Stomach (tissue), 9 donors: ENCODE results near the gene KDM3B. TPM values are rescaled to one million over a fixed set of nuclear protein-coding genes. Genes with fewer than 3 reads are reported as not detected.

Experiments
- DNase-seq, 2 donors: peaks; one replicate each; pipeline versions ENCODE4 v3.0.0 to v3.0.0-alpha.2; 2013 to 2019
- H3K27ac ChIP-seq, 5 donors: fragments of 200-600 bp in 4 of 5; sonication (generic) in 4 of 5; one replicate each; pipeline ENCODE4 v1.5.1; 2013 to 2019; ENCODE audit warnings: mild to moderate bottlenecking in 1 of 5, moderate library complexity in 1 of 5
- H3K27me3 ChIP-seq, 3 donors: fragments of 200-600 bp; sonication (generic); one replicate each; pipeline ENCODE4 v1.5.1; 2017 to 2019; ENCODE audit warnings: mixed run types in 1 of 3
- H3K36me3 ChIP-seq, 4 donors: fragments of 200-600 bp; sonication (generic); 1 replicate in 3 of 4; 2 replicates in 1 of 4; pipeline ENCODE4 v1.5.1; 2016 to 2019
- H3K4me1 ChIP-seq, 4 donors: fragments of 200-600 bp; sonication (generic); one replicate each; pipeline ENCODE4 v1.5.1; 2016 to 2019
- H3K4me3 ChIP-seq, 4 donors: fragments of 200-600 bp; sonication (generic) in 3 of 4; one replicate each; pipeline ENCODE4 v1.5.1; 2016 to 2019; ENCODE audit warnings: mild to moderate bottlenecking in 1 of 4
- H3K9me3 ChIP-seq, 4 donors: fragments of 200-600 bp; sonication (generic); one replicate each; pipeline ENCODE4 v1.5.1; 2016 to 2019
- CTCF ChIP-seq, 7 experiments: fragments of 450-650 bp in 4 of 7; fragments of 200-600 bp in 3 of 7; sonication (generic) in 3 of 7; IDR thresholded peaks; one replicate each; pipeline ENCODE4 v1.5.1; 2016 to 2019; ENCODE audit warnings: antibody characterized with exemption in 7 of 7, control low read depth in 2 of 7, mild to moderate bottlenecking in 1 of 7
- EP300 ChIP-seq: sonication (generic); formaldehyde crosslinking; IDR thresholded peaks from one replicate; pipeline ENCODE4 v1.6.1; 2017; ENCODE audit warnings: antibody characterized with exemption
- POLR2A ChIP-seq, 4 donors: fragments of 450-650 bp; IDR thresholded peaks; one replicate each; pipeline ENCODE4 v1.6.1; 2016; ENCODE audit warnings: antibody characterized with exemption in 4 of 4, control low read depth in 2 of 4, mild to moderate bottlenecking in 1 of 4, moderate library complexity in 1 of 4
- POLR2AphosphoS5 ChIP-seq, 3 donors: sonication (generic); formaldehyde crosslinking; IDR thresholded peaks; one replicate each; pipeline ENCODE4 v1.6.1; 2016; ENCODE audit warnings: antibody characterized with exemption in 3 of 3
- WGBS, 5 donors: extraction: QIAGEN DNeasy Blood & Tissue Kit in 3 of 5; methylation state at CpG; one replicate each; pipeline versions ENCODE4 v1.1.5 to v1.1.7; 2013 to 2018; 5-methylcytosine and 5-hydroxymethylcytosine counted together
- intact Hi-C: fragments of 100-400 bp; cut with DNase I; formaldehyde crosslinking; loops from one replicate; pipeline ENCODE4 v1.15.1; 2023; ENCODE audit warnings: low total_unique reads
- polyA plus RNA-seq, 3 donors: library from polyadenylated mRNA; stranded (reverse); fragments of 200-250 nt; gene quantifications; one replicate each; pipeline ENCODE4 v1.2.3, GENCODE V29; 2013
- total RNA-seq, 5 donors: library from RNA; depleted of rRNA; stranded (reverse); fragments of >200 nt; gene quantifications; one replicate each; pipeline versions ENCODE4 v1.1.0 to v1.2.3, GENCODE V29; 2014 to 2016
- donor health status: healthy with polysubstance abuse.
- donor health status: Bipolar disorder and iron deficiency.
- donor health status: healthy.

KDM3B gene
- total and polyA plus RNA-seq, 8 donors: 12.6 to 107 (median 51.0) TPM

DNA sequence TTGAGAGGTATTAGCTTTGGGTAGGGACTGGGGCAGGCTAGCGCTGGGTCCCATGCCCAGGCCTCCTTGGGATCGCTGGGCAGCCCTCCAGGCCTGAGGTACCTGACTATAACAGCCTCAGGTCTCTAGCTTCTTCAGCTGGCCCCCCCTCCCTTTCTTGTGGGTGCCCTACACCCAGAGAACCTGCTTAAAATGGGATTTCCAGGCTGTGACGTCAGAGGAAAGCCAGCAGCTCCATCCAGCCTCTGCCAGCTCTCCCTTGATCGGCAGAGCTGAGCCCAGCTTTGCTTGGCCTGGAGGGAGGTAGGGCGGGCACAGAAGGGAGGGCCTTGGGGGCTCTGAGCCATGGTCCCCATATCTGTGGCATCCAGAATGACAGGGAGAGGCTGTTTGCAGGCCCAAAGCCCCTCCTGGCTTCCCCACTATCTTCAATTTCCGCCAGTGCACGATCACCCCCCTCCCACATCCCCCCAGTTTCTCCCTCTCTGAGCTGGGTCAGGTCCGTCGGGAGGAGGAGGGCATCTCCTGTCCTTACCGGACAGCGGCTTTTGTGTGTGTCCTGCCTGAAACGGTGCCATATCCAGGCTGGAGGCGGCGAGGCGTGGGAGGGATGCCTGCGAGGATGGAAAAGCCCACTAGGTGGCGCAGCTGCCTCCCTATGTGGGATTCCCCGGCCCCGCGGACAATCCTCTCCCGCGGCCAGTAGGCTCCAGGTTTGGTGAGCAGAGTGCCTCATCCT is 97.2 kb downstream of the KDM3B start:
- 15 to 35% (median 17%) methylated on average over 7 to 22 of the region's 22 CpGs for WGBS, 5 donors
- peak; percentile 94 to 95 for DNase-seq
- Histone ChIP-seq H3K9me3 (no peaks in the 10 kb centered on the region), H3K4me3 (no peak overlapping the region), H3K27me3 (no peaks in the 10 kb centered on the region), H3K27ac (peak overlapping the region in 1 of 5 donors; percentile 38), H3K36me3 (no peaks in the 10 kb centered on the region), H3K4me1 (peaks cover 3 to 11% (median 9%) of the 10 kb centered on the region in 4 donors)
- TF ChIP-seq POLR2A (IDR thresholded peaks at IDR 0.05) (no peak), CTCF (IDR thresholded peaks at IDR 0.05) (peak in 5 of 7 experiments; percentile 92 to 97 (median 96)), POLR2AphosphoS5 (IDR thresholded peaks at IDR 0.05) (peak in 1 of 3 donors; percentile 81)
- intact Hi-C loops: loop anchor here (5.0 kb wide), 1 partner anchor 53 kb away; no protein-coding TSS in a partner anchor

- no peak overlapping the region for H3K4me3 ChIP-seq
- H3K4me1 ChIP-seq: peaks cover 3 to 11% (median 9%) of the 10 kb centered on the region in 4 donors
- H3K27me3 ChIP-seq: no peaks in the 10 kb centered on the region
- no peak for TF ChIP-seq POLR2A (IDR thresholded peaks at IDR 0.05)
- TF ChIP-seq EP300: no peak
- no peak overlapping the region for H3K27ac ChIP-seq
- no peaks in the 10 kb centered on the region for H3K36me3 ChIP-seq
- intact Hi-C loops: no loop called here
- no peak for DNase-seq
- 89 to 99% (median 93%) methylated on average over 5 of the region's 5 CpGs for WGBS, 5 donors
- H3K9me3 ChIP-seq: no peaks in the 10 kb centered on the region
These were observed 98.5 kb downstream of the KDM3B start for GRCh38 chr5:138450971-138451370.

- H3K27me3 ChIP-seq: no peaks in the 10 kb centered on the region
- no peaks in the 10 kb centered on the region for H3K36me3 ChIP-seq
- H3K27ac ChIP-seq: no peak overlapping the region
- H3K4me1 ChIP-seq: peaks cover 3 to 11% (median 9%) of the 10 kb centered on the region in 4 donors
- WGBS, 5 donors: 83 to 94% (median 90%) methylated on average over 6 of the region's 6 CpGs
- H3K4me3 ChIP-seq: no peak overlapping the region
- no peak for DNase-seq
- TF ChIP-seq POLR2A (IDR thresholded peaks at IDR 0.05) (no peak), EP300 (no peak), CTCF (IDR thresholded peaks at IDR 0.05) (no peak), POLR2AphosphoS5 (IDR thresholded peaks at IDR 0.05) (no peak)
- intact Hi-C loops: no loop called here
- H3K9me3 ChIP-seq: no peaks in the 10 kb centered on the region
These were observed 100.2 kb downstream of the KDM3B start for GRCh38 chr5:138452720-138453119.

DNA sequence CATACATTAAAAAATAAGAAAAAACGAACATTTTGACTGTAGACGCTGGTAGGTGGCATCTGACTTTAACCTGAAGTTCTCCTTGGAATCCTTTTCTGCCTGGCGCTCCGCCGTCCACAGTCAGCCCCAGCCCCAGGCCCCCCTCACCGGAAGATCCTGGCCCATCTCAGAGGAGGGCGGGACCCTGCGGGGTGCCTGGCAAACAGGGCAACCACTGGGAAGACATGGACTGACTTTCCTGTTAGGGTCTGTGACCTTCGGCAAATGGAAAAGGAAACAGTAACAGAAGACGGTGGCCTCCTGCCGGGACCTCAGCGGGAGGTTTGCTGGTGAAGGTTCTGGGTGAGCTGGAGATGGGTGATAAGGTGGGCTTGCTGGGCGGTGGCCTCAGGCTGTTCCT is 101.1 kb downstream of the KDM3B start:
- no peaks in the 10 kb centered on the region for H3K27me3 ChIP-seq
- no peak for TF ChIP-seq POLR2A (IDR thresholded peaks at IDR 0.05)
- no peak for TF ChIP-seq CTCF (IDR thresholded peaks at IDR 0.05)
- TF ChIP-seq EP300: no peak
- no peak for TF ChIP-seq POLR2AphosphoS5 (IDR thresholded peaks at IDR 0.05)
- no peaks in the 10 kb centered on the region for H3K9me3 ChIP-seq
- DNase-seq: no peak
- WGBS, 5 donors: 84 to 93% (median 87%) methylated on average over 13 of the region's 13 CpGs
- no peaks in the 10 kb centered on the region for H3K36me3 ChIP-seq
- H3K4me1 ChIP-seq: peaks cover 11 to 20% (median 18%) of the 10 kb centered on the region in 4 donors
- intact Hi-C loops: no loop called here
- no peak overlapping the region for H3K27ac ChIP-seq
- H3K4me3 ChIP-seq: no peak overlapping the region

DNA sequence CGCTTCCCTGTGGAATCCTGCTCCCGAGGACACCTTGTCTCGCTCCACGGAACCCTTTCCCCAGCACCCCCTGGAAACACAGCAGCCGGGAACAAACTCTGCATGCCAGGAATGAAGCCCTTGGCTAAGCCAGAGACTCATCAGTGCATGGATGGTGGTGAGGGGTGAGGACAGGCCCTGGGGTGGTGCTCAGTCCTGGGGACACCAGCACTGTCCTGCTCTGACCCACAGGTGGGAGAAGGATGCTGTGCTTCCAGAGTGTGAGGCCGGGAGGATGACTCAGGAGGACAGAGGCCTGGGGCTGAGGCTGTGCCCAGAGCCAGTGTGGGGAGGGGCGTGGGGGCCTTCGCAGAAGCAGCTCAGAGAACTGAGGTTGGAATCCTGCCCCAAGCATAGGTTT is 101.6 kb downstream of the KDM3B start:
- TF ChIP-seq POLR2A (IDR thresholded peaks at IDR 0.05): no peak
- no peak for TF ChIP-seq POLR2AphosphoS5 (IDR thresholded peaks at IDR 0.05)
- TF ChIP-seq CTCF (IDR thresholded peaks at IDR 0.05): no peak
- TF ChIP-seq EP300: no peak
- peaks cover 13 to 25% (median 23%) of the 10 kb centered on the region in 4 donors for H3K4me1 ChIP-seq
- DNase-seq: no peak
- H3K4me3 ChIP-seq: no peak overlapping the region
- H3K9me3 ChIP-seq: no peaks in the 10 kb centered on the region
- intact Hi-C loops: no loop called here
- WGBS, 5 donors: 85 to 92% (median 90%) methylated on average over 8 of the region's 8 CpGs
- H3K27ac ChIP-seq: no peak overlapping the region
- no peaks in the 10 kb centered on the region for H3K36me3 ChIP-seq
- H3K27me3 ChIP-seq: no peaks in the 10 kb centered on the region
